ENCODE measurements around the gene CDH12.

DNA sequence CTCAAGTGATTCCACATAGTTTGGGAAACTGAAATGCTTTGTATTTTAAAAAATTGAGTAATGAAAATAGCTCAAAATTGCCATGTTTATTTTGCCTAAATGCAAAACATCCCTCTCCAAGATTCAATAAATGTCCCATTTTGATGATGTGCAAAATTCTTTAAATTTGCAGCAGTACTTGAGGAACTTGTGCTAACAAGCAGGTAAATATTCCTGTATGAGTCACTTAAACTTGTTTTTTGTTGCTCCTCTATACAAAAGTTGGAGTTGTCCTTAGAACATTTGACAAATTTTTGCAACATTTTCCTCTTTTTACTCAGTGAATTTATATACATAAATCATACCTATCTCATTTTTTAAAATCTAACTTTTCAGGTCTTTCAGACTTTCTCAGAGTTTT lies 280.2 kb downstream of the CDH12 start:
- TF ChIP-seq, protein P1, sequence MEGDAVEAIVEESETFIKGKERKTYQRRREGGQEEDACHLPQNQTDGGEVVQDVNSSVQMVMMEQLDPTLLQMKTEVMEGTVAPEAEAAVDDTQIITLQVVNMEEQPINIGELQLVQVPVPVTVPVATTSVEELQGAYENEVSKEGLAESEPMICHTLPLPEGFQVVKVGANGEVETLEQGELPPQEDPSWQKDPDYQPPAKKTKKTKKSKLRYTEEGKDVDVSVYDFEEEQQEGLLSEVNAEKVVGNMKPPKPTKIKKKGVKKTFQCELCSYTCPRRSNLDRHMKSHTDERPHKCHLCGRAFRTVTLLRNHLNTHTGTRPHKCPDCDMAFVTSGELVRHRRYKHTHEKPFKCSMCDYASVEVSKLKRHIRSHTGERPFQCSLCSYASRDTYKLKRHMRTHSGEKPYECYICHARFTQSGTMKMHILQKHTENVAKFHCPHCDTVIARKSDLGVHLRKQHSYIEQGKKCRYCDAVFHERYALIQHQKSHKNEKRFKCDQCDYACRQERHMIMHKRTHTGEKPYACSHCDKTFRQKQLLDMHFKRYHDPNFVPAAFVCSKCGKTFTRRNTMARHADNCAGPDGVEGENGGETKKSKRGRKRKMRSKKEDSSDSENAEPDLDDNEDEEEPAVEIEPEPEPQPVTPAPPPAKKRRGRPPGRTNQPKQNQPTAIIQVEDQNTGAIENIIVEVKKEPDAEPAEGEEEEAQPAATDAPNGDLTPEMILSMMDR (IDR thresholded peaks at IDR 0.05 in 4 of 5, conservative IDR thresholded peaks at IDR 0.05 in 1 of 5), result no peak
- TF ChIP-seq POLR2A (IDR thresholded peaks at IDR 0.05), result no peak

Measured in gastrocnemius medialis (tissue), 4 donors.